A673 (cell line): ENCODE data around the gene FOXE3.

Source experiments
- EZH2 ChIP-seq: fragments of 200-600 bp; sonication (generic); IDR thresholded peaks from 2 replicates; pipeline ENCODE4 v1.6.1; 2017; ENCODE audit warnings: borderline replicate concordance, low read depth, mild to moderate bottlenecking, mixed read lengths, antibody characterized with exemption, low read length; ENCODE audit not compliant: poor library complexity, severe bottlenecking
- TF ChIP-seq, protein P1 (sequence below): fragments of 300-800, 200-600 bp; sonication (generic); conservative IDR thresholded peaks from 2 replicates; pipeline ENCODE4 v1.5.1; 2017; ENCODE audit warnings: low read depth, mild to moderate bottlenecking, antibody characterized with exemption, low read length, moderate library complexity, mixed read lengths

GRCh38 chr1:47465605-47466004 is 49.5 kb downstream of the FOXE3 start:
- TF ChIP-seq, protein P1, sequence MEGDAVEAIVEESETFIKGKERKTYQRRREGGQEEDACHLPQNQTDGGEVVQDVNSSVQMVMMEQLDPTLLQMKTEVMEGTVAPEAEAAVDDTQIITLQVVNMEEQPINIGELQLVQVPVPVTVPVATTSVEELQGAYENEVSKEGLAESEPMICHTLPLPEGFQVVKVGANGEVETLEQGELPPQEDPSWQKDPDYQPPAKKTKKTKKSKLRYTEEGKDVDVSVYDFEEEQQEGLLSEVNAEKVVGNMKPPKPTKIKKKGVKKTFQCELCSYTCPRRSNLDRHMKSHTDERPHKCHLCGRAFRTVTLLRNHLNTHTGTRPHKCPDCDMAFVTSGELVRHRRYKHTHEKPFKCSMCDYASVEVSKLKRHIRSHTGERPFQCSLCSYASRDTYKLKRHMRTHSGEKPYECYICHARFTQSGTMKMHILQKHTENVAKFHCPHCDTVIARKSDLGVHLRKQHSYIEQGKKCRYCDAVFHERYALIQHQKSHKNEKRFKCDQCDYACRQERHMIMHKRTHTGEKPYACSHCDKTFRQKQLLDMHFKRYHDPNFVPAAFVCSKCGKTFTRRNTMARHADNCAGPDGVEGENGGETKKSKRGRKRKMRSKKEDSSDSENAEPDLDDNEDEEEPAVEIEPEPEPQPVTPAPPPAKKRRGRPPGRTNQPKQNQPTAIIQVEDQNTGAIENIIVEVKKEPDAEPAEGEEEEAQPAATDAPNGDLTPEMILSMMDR: no peak
- TF ChIP-seq EZH2: no peak
